Left ventricle myocardium superior (tissue), 1 donor: ENCODE results near the gene SLC6A7. TPM values are rescaled to one million over a fixed set of nuclear protein-coding genes. Genes with fewer than 3 reads are reported as not detected.
A peak's percentile ranks its signal among the peaks of the same experiment; 100 is the strongest.

Experiments
- ATAC-seq: fragments of 200-7000 bp; cut with Tn5 transposase; one replicate; pipeline ENCODE4 v1.9.1; 2020; ENCODE audit warnings: mild to moderate bottlenecking, moderate library complexity
- DNase-seq: peaks from one replicate; pipeline ENCODE4 v3.0.0-alpha.2; 2020
- intact Hi-C: fragments of 100-400 bp; cut with micrococcal nuclease; formaldehyde crosslinking; loops from one replicate; pipeline ENCODE4 v1.11.0; 2022
- long read RNA-seq: library from polyadenylated mRNA; unstranded; transcript quantifications from one replicate; pipeline ENCODE4 v2.0.0, GENCODE V29; 2021
- total RNA-seq: library from RNA; stranded (reverse); fragmentation: NEBNext Ultra II Directional; extraction: Animal tissue kit (Norgen Biotek cat#: 25700); gene quantifications from one replicate; pipeline ENCODE4 v1.2.1, GENCODE V29; 2021
- donor health status: DM: no; HTN: yes; CAD: no; lungs with severe emphysema.

SLC6A7 gene
- total RNA-seq, result not detected
- long read RNA-seq, partial matches to known transcripts, result 0 of 9 reads
- long read RNA-seq, other reads (novel, unspliced or antisense), result 9 of 9 reads

GRCh38 chr5:150189728-150190502 lies at the start of gene SLC6A7:
TSS of gene SLC6A7 (plus strand) at chr5:150190062. CDS start at chr5:150190328, 266 bp downstream.
- intact Hi-C loops, result no loop called here
- ATAC-seq, result peak; percentile 34
- DNase-seq, result no peak

GRCh38 chr5:150140830-150141229 lies 49.0 kb upstream of the SLC6A7 start:
- intact Hi-C loops, result no loop called here
- ATAC-seq (no peak), DNase-seq (no peak)

GRCh38 chr5:150141544-150142184 lies 48.2 kb upstream of the SLC6A7 start:
- intact Hi-C loops, result no loop called here
- ATAC-seq, result no peak

GRCh38 chr5:150142185-150142958 lies 47.5 kb upstream of the SLC6A7 start:
- DNase-seq (no peak), ATAC-seq (no peak)
- intact Hi-C loops, result no loop called here

More at GRCh38 chr5:150141544-150142184, 48.2 kb upstream of the SLC6A7 start:
- no peak for DNase-seq

GRCh38 chr5:150142959-150143349 lies 46.9 kb upstream of the SLC6A7 start:
- intact Hi-C loops, result no loop called here
- ATAC-seq (peak; percentile 48), DNase-seq (no peak)

GRCh38 chr5:150143350-150144245 lies 46.3 kb upstream of the SLC6A7 start:
- intact Hi-C loops, result no loop called here
- DNase-seq, result peak; percentile 85

GRCh38 chr5:150144246-150144801 lies 45.5 kb upstream of the SLC6A7 start:
- ATAC-seq, result peak; percentile 75
- intact Hi-C loops, result no loop called here
- DNase-seq, result peak; percentile 82

More at GRCh38 chr5:150143350-150144245, 46.3 kb upstream of the SLC6A7 start:
- ATAC-seq, result peak; percentile 72

GRCh38 chr5:150144879-150145278 lies 45.0 kb upstream of the SLC6A7 start:
- intact Hi-C loops, result no loop called here
- ATAC-seq, result no peak
- DNase-seq, result no peak

GRCh38 chr5:150146235-150146634 lies 43.6 kb upstream of the SLC6A7 start:
- intact Hi-C loops, result no loop called here
- no peak for ATAC-seq
- no peak for DNase-seq

GRCh38 chr5:150146862-150147601 lies 42.8 kb upstream of the SLC6A7 start:
- intact Hi-C loops, result no loop called here
- DNase-seq (peak; percentile 27), ATAC-seq (no peak)

GRCh38 chr5:150147670-150148069 lies 42.2 kb upstream of the SLC6A7 start:
- intact Hi-C loops, result no loop called here
- no peak for ATAC-seq
- DNase-seq, result no peak

GRCh38 chr5:150148117-150148927 lies 41.5 kb upstream of the SLC6A7 start:
- ATAC-seq (no peak), DNase-seq (no peak)
- intact Hi-C loops, result no loop called here

- intact Hi-C loops, result no loop called here
- no peak for DNase-seq
- no peak for ATAC-seq
These were observed 40.2 kb upstream of the SLC6A7 start for GRCh38 chr5:150149618-150150017.

- ATAC-seq (no peak), DNase-seq (no peak)
- intact Hi-C loops, result no loop called here
These were observed 37.0 kb upstream of the SLC6A7 start for GRCh38 chr5:150152636-150153462.

GRCh38 chr5:150153483-150153882 lies 36.4 kb upstream of the SLC6A7 start:
- DNase-seq (no peak), ATAC-seq (no peak)
- intact Hi-C loops, result no loop called here

- intact Hi-C loops, result no loop called here
- ATAC-seq, result peak; percentile 17
- no peak for DNase-seq
These were observed 35.8 kb upstream of the SLC6A7 start for GRCh38 chr5:150153957-150154617.
